C4-2B (cell line): ENCODE results near the gene TENM4.

ENCODE experiments used
- H3K27ac ChIP-seq: fragments of 450-650 bp; 2 replicates; pipeline ENCODE4 v1.5.1; 2017
- CTCF ChIP-seq: fragments of 450-650 bp; conservative IDR thresholded peaks from 2 replicates; pipeline ENCODE4 v1.5.1; 2017; ENCODE audit warnings: mild to moderate bottlenecking
- ZFX ChIP-seq: fragments of 450-650 bp; IDR thresholded peaks from 2 replicates; pipeline ENCODE4 v1.6.1; 2017

Gene TENM4

GRCh38 chr11:78922859-78923625 is 517.8 kb downstream of the TENM4 start:
- H3K27ac ChIP-seq = no peak overlapping the region
- TF ChIP-seq CTCF = no peak
- TF ChIP-seq ZFX = no peak

DNA sequence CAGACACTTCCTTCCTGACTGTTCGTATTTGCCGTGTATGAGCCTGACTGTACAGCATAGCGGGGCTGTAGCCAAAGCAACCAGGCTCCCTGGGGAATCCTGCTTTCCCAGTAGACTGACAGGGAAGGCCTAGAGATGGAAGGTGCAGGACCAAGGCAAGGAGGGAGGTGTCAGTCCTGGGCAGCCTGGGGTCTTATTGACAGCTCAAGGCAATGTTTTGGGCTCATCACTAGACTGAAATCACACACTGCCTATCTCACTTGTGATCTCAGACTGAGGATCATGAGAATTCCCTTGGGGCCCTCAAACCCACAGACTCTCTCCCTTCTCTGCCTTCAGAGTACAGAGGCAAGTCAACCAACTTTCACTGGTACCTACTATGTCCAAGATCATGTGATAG is 519.3 kb downstream of the TENM4 start:
- no peak overlapping the region for H3K27ac ChIP-seq
- TF ChIP-seq ZFX = no peak
- no peak for TF ChIP-seq CTCF

- no peak overlapping the region for H3K27ac ChIP-seq
- no peak for TF ChIP-seq CTCF
- TF ChIP-seq ZFX = no peak
Measured at GRCh38 chr11:78920329-78920728, 520.5 kb downstream of the TENM4 start.

DNA sequence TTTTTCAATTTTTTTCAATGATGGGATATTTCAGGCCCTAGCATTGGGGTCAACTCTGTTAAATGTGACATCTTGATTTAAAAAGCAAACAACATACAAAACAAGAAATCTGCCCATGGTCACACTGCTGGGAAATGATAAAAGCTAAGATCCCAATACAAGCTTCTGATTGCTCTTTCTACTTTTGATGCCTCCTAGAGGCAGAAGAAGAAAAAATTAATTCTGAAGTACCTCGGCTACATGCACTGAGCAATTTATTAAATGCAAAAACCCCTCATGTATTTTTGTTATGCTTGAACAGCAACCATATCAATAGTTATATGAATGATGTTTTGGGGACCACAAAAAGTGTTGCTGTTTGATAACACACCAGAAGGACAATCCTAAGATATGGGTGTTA is 524.1 kb downstream of the TENM4 start:
- no peak overlapping the region for H3K27ac ChIP-seq

GRCh38 chr11:78914503-78914902 is 526.3 kb downstream of the TENM4 start:
- TF ChIP-seq CTCF (no peak), ZFX (no peak)

More for the DNA sequence above, 524.1 kb downstream of the TENM4 start:
- TF ChIP-seq CTCF (peak; percentile 30), ZFX (no peak)

DNA sequence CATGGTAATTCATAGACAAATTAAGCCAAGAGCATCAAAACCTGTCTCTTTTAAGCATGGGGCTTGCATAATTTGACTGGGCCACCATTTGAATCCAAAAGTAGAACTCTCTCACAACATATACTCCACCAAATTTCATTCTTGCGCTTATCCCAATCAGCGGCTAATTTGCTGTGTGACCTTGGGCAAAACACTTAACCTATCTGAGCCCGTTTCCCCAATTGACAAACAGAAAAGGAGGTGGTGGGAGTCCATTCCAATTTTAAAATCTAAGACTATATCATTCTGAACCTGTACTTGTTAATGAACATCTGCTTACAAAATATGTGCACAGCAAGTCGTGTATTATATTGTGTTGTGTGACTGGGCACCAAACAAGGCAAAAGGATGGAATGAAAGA is 528.1 kb downstream of the TENM4 start:
- TF ChIP-seq CTCF (no peak), ZFX (no peak)
- no peak overlapping the region for H3K27ac ChIP-seq

More at GRCh38 chr11:78914503-78914902, 526.3 kb downstream of the TENM4 start:
- no peak overlapping the region for H3K27ac ChIP-seq

DNA sequence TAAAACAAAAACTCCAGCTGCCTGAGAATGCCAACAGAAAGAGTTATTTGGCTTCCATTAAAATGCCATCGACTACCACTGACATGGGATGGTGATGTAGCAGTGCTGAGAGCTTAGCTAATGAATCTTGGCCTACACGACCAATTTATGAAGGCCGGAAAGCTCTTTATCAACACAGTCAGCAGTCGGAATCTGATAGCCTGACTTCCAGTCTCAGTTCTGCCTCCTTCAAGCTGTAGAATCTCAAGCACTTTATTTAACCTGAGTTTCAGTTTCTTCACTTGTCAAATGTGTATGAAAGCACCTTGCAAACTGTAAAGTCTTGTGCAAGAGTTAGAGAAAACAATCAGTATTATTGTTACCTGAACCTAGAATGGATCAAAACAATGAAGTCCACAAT is 530.5 kb downstream of the TENM4 start:
- H3K27ac ChIP-seq = no peak overlapping the region
- TF ChIP-seq CTCF (no peak), ZFX (no peak)
